SK-N-SH (cell line): ENCODE results near the gene DGAT2. TPM values are rescaled to one million over a fixed set of nuclear protein-coding genes. Genes with fewer than 3 reads are reported as not detected.

ENCODE experiments used
- CTCF ChIA-PET: fragments of 300-600, 350-600 bp; formaldehyde crosslinking; extraction: SDS; loops from one replicate; lab custom pipeline; 2021; lab: Yijun Ruan, JAX
- POLR2A ChIA-PET: fragments of 350-600 bp; sonication (Branson Sonifier 250); formaldehyde crosslinking; extraction: SDS; loops from one replicate; lab custom pipeline; 2020; ENCODE audit warnings: antibody characterized with exemption, inconsistent platforms; lab: Yijun Ruan, JAX
- DNase-seq: peaks from one replicate; pipeline ENCODE4 v3.0.0; 2012
- H2AFZ ChIP-seq: fragments of 200-600 bp; sonication (generic); 2 replicates; pipeline ENCODE4 v1.8.1; 2016; ENCODE audit warnings: antibody characterized with exemption, mild to moderate bottlenecking, low read depth
- H3F3A ChIP-seq: fragments of 200-600 bp; sonication (generic); replicated peaks from 2 replicates; pipeline ENCODE3; 2016; ENCODE audit warnings: antibody characterized with exemption, mild to moderate bottlenecking; ENCODE audit not compliant: insufficient read depth
- H3K27ac ChIP-seq, 2 experiments: fragments of 200-500 bp in 1 of 2; fragments of 200-600 bp in 1 of 2; sonication (Bioruptor generic) in 1 of 2; sonication (generic), shearing (Covaris generic) in 1 of 2; 2 replicates each; pipeline versions ENCODE4 v1.5.1 to v1.6.1; 2014 to 2016; ENCODE audit warnings: low read depth in 2 of 2, inconsistent platforms in 1 of 2, low read length in 1 of 2, mild to moderate bottlenecking in 1 of 2, mixed read lengths in 1 of 2
- H3K27me3 ChIP-seq: fragments of 200-600 bp; sonication (generic), shearing (Covaris generic); 2 replicates; pipeline ENCODE4 v1.6.1; 2016; ENCODE audit warnings: mixed run types; ENCODE audit not compliant: insufficient read depth
- H3K36me3 ChIP-seq, 2 experiments: fragments of 200-500 bp in 1 of 2; fragments of 200-600 bp in 1 of 2; sonication (Bioruptor generic) in 1 of 2; sonication (generic) in 1 of 2; replicated peaks in 1 of 2; 2 replicates each; pipeline versions ENCODE3 to v1.5.1; 2014 to 2016; ENCODE audit warnings: low read length in 1 of 2, mild to moderate bottlenecking in 1 of 2; ENCODE audit not compliant: insufficient read depth in 2 of 2, control insufficient read depth in 1 of 2
- H3K4me1 ChIP-seq, 2 experiments: fragments of 200-500 bp in 1 of 2; fragments of 200-600 bp in 1 of 2; sonication (Bioruptor generic) in 1 of 2; sonication (generic), shearing (Covaris generic) in 1 of 2; 2 replicates each; pipeline versions ENCODE4 v1.5.1 to v1.6.1; 2014 to 2016; ENCODE audit warnings: low read depth in 1 of 2, low read length in 1 of 2, mixed run types in 1 of 2; ENCODE audit not compliant: insufficient read depth in 2 of 2, control insufficient read depth in 1 of 2
- H3K4me2 ChIP-seq: fragments of 200-600 bp; sonication (generic), shearing (Covaris generic); 2 replicates; pipeline ENCODE4 v1.6.1; 2017; ENCODE audit warnings: mixed run types
- H3K4me3 ChIP-seq, 2 experiments: fragments of 200-500 bp in 1 of 2; fragments of 200-600 bp in 1 of 2; sonication (Bioruptor generic) in 1 of 2; sonication (generic), shearing (Covaris generic) in 1 of 2; 2 replicates each; pipeline versions ENCODE4 v1.5.1 to v1.8.1; 2014 to 2016; ENCODE audit warnings: low read depth in 2 of 2, inconsistent platforms in 1 of 2, low read length in 1 of 2, mild to moderate bottlenecking in 1 of 2, mixed read lengths in 1 of 2, moderate library complexity in 1 of 2
- H3K79me2 ChIP-seq: fragments of 200-600 bp; sonication (generic); 2 replicates; pipeline ENCODE4 v1.8.1; 2017; ENCODE audit warnings: mild to moderate bottlenecking; ENCODE audit not compliant: insufficient read depth
- H3K9ac ChIP-seq: fragments of 200-600 bp; sonication (generic); 2 replicates; pipeline ENCODE4 v1.6.1; 2017; ENCODE audit warnings: mixed run types
- H3K9me2 ChIP-seq: fragments of 200-600 bp; sonication (generic); 2 replicates; pipeline ENCODE4 v1.6.1; 2017; ENCODE audit warnings: mixed run types
- H3K9me3 ChIP-seq: fragments of 200-600 bp; sonication (generic); 2 replicates; pipeline ENCODE4 v1.6.1; 2017; ENCODE audit warnings: mixed run types, mild to moderate bottlenecking, moderate library complexity
- H4K20me1 ChIP-seq: fragments of 200-600 bp; sonication (generic); 2 replicates; pipeline ENCODE4 v1.6.1; 2017; ENCODE audit warnings: mild to moderate bottlenecking, mixed run types; ENCODE audit not compliant: insufficient read depth
- CHD2 ChIP-seq: fragments of 150-350 bp; IDR thresholded peaks from 2 replicates; pipeline ENCODE4 v1.6.1; 2018; ENCODE audit warnings: low read length; ENCODE audit not compliant: partially characterized antibody
- CTCF ChIP-seq: fragments of 200-600 bp; sonication (generic); IDR thresholded peaks from 2 replicates; pipeline ENCODE4 v1.6.1; 2017; ENCODE audit warnings: antibody characterized with exemption, mild to moderate bottlenecking, moderate library complexity
- FOXM1 ChIP-seq: IDR thresholded peaks from 2 replicates; pipeline ENCODE4 v1.4.0; 2012; ENCODE audit warnings: low read depth, mild to moderate bottlenecking
- RAD21 ChIP-seq: IDR thresholded peaks from 2 replicates; pipeline ENCODE4 v1.6.1; 2012; ENCODE audit warnings: mild to moderate bottlenecking, low read length
- RFX5 ChIP-seq: IDR thresholded peaks from 2 replicates; pipeline ENCODE4 v1.6.1; 2012; ENCODE audit warnings: mild to moderate bottlenecking, improper control_type of control experiment, low read length
- SMC3 ChIP-seq: IDR thresholded peaks from 2 replicates; pipeline ENCODE4 v1.6.1; 2012; ENCODE audit warnings: low read depth, low read length, improper control_type of control experiment
- ZBTB33 ChIP-seq: IDR thresholded peaks from 2 replicates; pipeline ENCODE4 v1.4.0; 2012; ENCODE audit warnings: low read depth, borderline replicate concordance
- WGBS: methylation state at CpG from one replicate; pipeline ENCODE4 v1.1.6; 2017; ENCODE audit warnings: low lambda C conversion rate; 5-methylcytosine and 5-hydroxymethylcytosine counted together
- polyA plus RNA-seq, 3 experiments: library from polyadenylated mRNA; depleted of rRNA; stranded (reverse); fragments of >200 nt; gene quantifications; 2 replicates each; pipeline ENCODE4 v1.2.3, GENCODE V29; 2012

Gene DGAT2
- polyA plus RNA-seq, 1 of the 3 experiments (the other 2 are of a cell fraction), result 1.4 TPM

GRCh38 chr11:75802913-75803820 lies 34.6 kb downstream of the DGAT2 start:
- Histone ChIP-seq H2AFZ (no peak overlapping the region), H3K4me1 (no peaks in the 10 kb centered on the region; a peak in 1 of 4 replicates)
- CTCF ChIA-PET, result interaction anchor here (0.6 to 5.0 kb wide), 27 partner anchors 10 to 515 kb away, joined by 3 to 115 read pairs (median 7); partner anchors contain the start of genes DGAT2 and UVRAG

More at GRCh38 chr11:75802913-75803820, 34.6 kb downstream of the DGAT2 start:
- peak; percentile 79 for DNase-seq
- H3F3A ChIP-seq, result no peaks in the 10 kb centered on the region
- H3K9me2 ChIP-seq, result no peaks in the 10 kb centered on the region
- H3K4me3 ChIP-seq, result no peak overlapping the region
- no peak overlapping the region for H3K4me2 ChIP-seq
- no peaks in the 10 kb centered on the region for H3K9me3 ChIP-seq
- no peaks in the 10 kb centered on the region for H3K79me2 ChIP-seq
- 28% methylated on average over 9 of the region's 10 CpGs for WGBS
- H3K36me3 ChIP-seq, result no peaks in the 10 kb centered on the region
- POLR2A ChIA-PET, result no interaction called here
- TF ChIP-seq CTCF (peak; percentile 86), FOXM1 (no peak), RAD21 (peak; percentile 91), CHD2 (peak; percentile 22), ZBTB33 (no peak), RFX5 (no peak), SMC3 (peak; percentile 87)
- no peaks in the 10 kb centered on the region for H4K20me1 ChIP-seq
- H3K27ac ChIP-seq, result no peak overlapping the region
- no peaks in the 10 kb centered on the region for H3K27me3 ChIP-seq
- H3K9ac ChIP-seq, result no peak overlapping the region
